Activated effector memory CD4-positive, alpha-beta T cell treated with anti-CD3 and anti-CD28 coated beads, Interleukin-2, amount 50 U/mL, for 16 hours (primary cell): ENCODE results near the gene GPSM1.
"Not testable (repeated sequence)": the region's sequence is repeated elsewhere in the genome, so short reads cannot be mapped to it uniquely, and the experiment has no call there.

ENCODE experiments used
- DNase-seq: peaks from one replicate; pipeline ENCODE4 v3.0.0-alpha.2; 2020

Gene GPSM1

GRCh38 chr9:136319955-136320354 lies 7.4 kb upstream of the GPSM1 start:
- not testable (repeated sequence) for DNase-seq

- DNase-seq: not testable (repeated sequence)
These were observed 6.4 kb upstream of the GPSM1 start for GRCh38 chr9:136320972-136321371.

- no peak for DNase-seq
These were observed 5.8 kb upstream of the GPSM1 start for GRCh38 chr9:136321561-136321960.

GRCh38 chr9:136322756-136323330 lies 4.5 kb upstream of the GPSM1 start:
- no peak for DNase-seq

GRCh38 chr9:136323371-136323789 lies 4.0 kb upstream of the GPSM1 start:
- DNase-seq: no peak

GRCh38 chr9:136324501-136325300 lies 2.6 kb upstream of the GPSM1 start:
- no peak for DNase-seq

GRCh38 chr9:136325358-136325757 lies 2.0 kb upstream of the GPSM1 start:
- no peak for DNase-seq

GRCh38 chr9:136326061-136326760 lies 1.1 kb upstream of the GPSM1 start:
- no peak for DNase-seq

- DNase-seq: no peak
These were observed 507 bp upstream of the GPSM1 start for GRCh38 chr9:136326761-136327303.

GRCh38 chr9:136328011-136328621 lies 777 bp downstream of the GPSM1 start:
- no peak for DNase-seq

GRCh38 chr9:136328622-136329041 lies 1.3 kb downstream of the GPSM1 start:
- no peak for DNase-seq

- DNase-seq: no peak
These were observed 1.9 kb downstream of the GPSM1 start for GRCh38 chr9:136329211-136329627.

GRCh38 chr9:136329636-136330405 lies 2.5 kb downstream of the GPSM1 start:
- DNase-seq: no peak

GRCh38 chr9:136330406-136330990 lies 3.2 kb downstream of the GPSM1 start:
- no peak for DNase-seq

GRCh38 chr9:136331030-136331429 lies 3.7 kb downstream of the GPSM1 start:
- no peak for DNase-seq

- DNase-seq: no peak
These were observed 4.5 kb downstream of the GPSM1 start for GRCh38 chr9:136331556-136332481.

GRCh38 chr9:136332482-136332983 lies 5.2 kb downstream of the GPSM1 start:
- DNase-seq: no peak

- no peak for DNase-seq
These were observed 5.7 kb downstream of the GPSM1 start for GRCh38 chr9:136333045-136333444.

GRCh38 chr9:136333486-136333885 lies 6.1 kb downstream of the GPSM1 start:
- DNase-seq: no peak

GRCh38 chr9:136334541-136334940 lies 7.2 kb downstream of the GPSM1 start:
- no peak for DNase-seq
